Colonic mucosa (tissue), 4 donors: Measurements from ENCODE around the gene SEC22B. TPM values are rescaled to one million over a fixed set of nuclear protein-coding genes. Genes with fewer than 3 reads are reported as not detected.
"Not testable (repeated sequence)": the region's sequence is repeated elsewhere in the genome, so short reads cannot be mapped to it uniquely, and the experiment has no call there.

ENCODE experiments used
- DNase-seq: peaks from one replicate; pipeline ENCODE4 v3.0.0-alpha.2; 2020
- H3K27ac ChIP-seq: fragments of 200-600 bp; one replicate; pipeline ENCODE4 v1.8.0; 2021
- H3K27me3 ChIP-seq: fragments of 200-600 bp; one replicate; pipeline ENCODE4 v1.8.0; 2021
- H3K36me3 ChIP-seq: fragments of 200-600 bp; one replicate; pipeline ENCODE4 v1.8.0; 2021
- H3K4me1 ChIP-seq: fragments of 200-600 bp; one replicate; pipeline ENCODE4 v1.8.0; 2021; ENCODE audit warnings: mild to moderate bottlenecking
- H3K4me3 ChIP-seq: fragments of 200-600 bp; one replicate; pipeline ENCODE4 v1.8.0; 2021
- H3K9ac ChIP-seq, 2 donors: one replicate each; pipeline ENCODE4 v1.7.0; 2013; ENCODE audit warnings: control low read depth in 2 of 2, low read depth in 2 of 2, low read length in 2 of 2
- H3K9me3 ChIP-seq: fragments of 200-600 bp; one replicate; pipeline ENCODE4 v1.8.0; 2021
- CTCF ChIP-seq: fragments of 200-600 bp; IDR thresholded peaks from one replicate; pipeline ENCODE4 v1.8.0; 2022; ENCODE audit warnings: antibody characterized with exemption, mild to moderate bottlenecking
- intact Hi-C: fragments of 100-400 bp; cut with DNase I; formaldehyde crosslinking; loops from one replicate; pipeline ENCODE4 v1.14.1; 2022
- total RNA-seq, 2 donors: library from RNA; stranded (reverse); fragmentation: NEBNext Ultra II Directional in 1 of 2; extraction: Animal tissue kit (Norgen Biotek cat#: 25700) in 1 of 2; gene quantifications; one replicate each; pipeline ENCODE4 v1.2.1, GENCODE V29; 2021
- donor health status: healthy.
- donor health status: DM: no; HTN: no; CAD: no.
- donor health status: DM: no; HTN: no; CAD: no.

Gene SEC22B
- total RNA-seq, 2 donors from 2014 or later: 26.3 to 29.3 TPM

GRCh38 chr1:120178799-120179756 lies 2.8 kb upstream of the SEC22B start:
- Histone ChIP-seq H3K4me3 (no peak overlapping the region), H3K4me1 (peaks cover 4% of the 10 kb centered on the region), H3K9ac (no peak overlapping the region), H3K27me3 (no peaks in the 10 kb centered on the region), H3K27ac (peak overlapping the region; percentile 47), H3K36me3 (no peaks in the 10 kb centered on the region), H3K9me3 (no peaks in the 10 kb centered on the region)
- DNase-seq: no peak
- TF ChIP-seq CTCF: no peak
- intact Hi-C loops: no loop called here

- H3K4me1 ChIP-seq, H3K9ac ChIP-seq, H3K27me3 ChIP-seq, DNase-seq, intact Hi-C loops, H3K9me3 ChIP-seq, H3K36me3 ChIP-seq, H3K27ac ChIP-seq, H3K4me3 ChIP-seq: not testable (repeated sequence)
These were observed 1.7 kb upstream of the SEC22B start for GRCh38 chr1:120178058-120178457.

- intact Hi-C loops, H3K27me3 ChIP-seq, H3K36me3 ChIP-seq, H3K9me3 ChIP-seq, H3K4me1 ChIP-seq: not testable (repeated sequence)
- Histone ChIP-seq H3K4me3 (peak overlapping the region; percentile 66), H3K27ac (peak overlapping the region; percentile 91), H3K9ac (peak overlapping the region; percentile 60 to 81)
- peak; percentile 17 for DNase-seq
These were observed 632 bp downstream of the SEC22B start for GRCh38 chr1:120175688-120176087.

- intact Hi-C loops, H3K9ac ChIP-seq, H3K27me3 ChIP-seq, H3K4me1 ChIP-seq, H3K9me3 ChIP-seq, H3K27ac ChIP-seq, DNase-seq, H3K36me3 ChIP-seq, H3K4me3 ChIP-seq: not testable (repeated sequence)
These were observed 11.6 kb downstream of the SEC22B start for GRCh38 chr1:120164761-120165160.

GRCh38 chr1:120162015-120162414 lies 14.3 kb downstream of the SEC22B start:
- intact Hi-C loops, H3K27ac ChIP-seq, H3K9me3 ChIP-seq, H3K4me1 ChIP-seq, H3K36me3 ChIP-seq, H3K27me3 ChIP-seq, H3K9ac ChIP-seq, H3K4me3 ChIP-seq, DNase-seq: not testable (repeated sequence)

- H3K27ac ChIP-seq, DNase-seq, H3K36me3 ChIP-seq, H3K27me3 ChIP-seq, H3K9ac ChIP-seq, H3K9me3 ChIP-seq, H3K4me1 ChIP-seq, intact Hi-C loops, H3K4me3 ChIP-seq: not testable (repeated sequence)
These were observed 17.8 kb downstream of the SEC22B start for GRCh38 chr1:120158495-120158894.

- DNase-seq, H3K27ac ChIP-seq: not testable (repeated sequence)
These were observed 18.2 kb downstream of the SEC22B start for GRCh38 chr1:120158086-120158485.

GRCh38 chr1:120150138-120150822 lies 26.0 kb downstream of the SEC22B start:
- intact Hi-C loops, H3K4me1 ChIP-seq, H3K9ac ChIP-seq, H3K36me3 ChIP-seq, DNase-seq, H3K27ac ChIP-seq, H3K4me3 ChIP-seq, H3K9me3 ChIP-seq, H3K27me3 ChIP-seq: not testable (repeated sequence)

More at GRCh38 chr1:120158086-120158485, 18.2 kb downstream of the SEC22B start:
- H3K4me3 ChIP-seq, H3K36me3 ChIP-seq, H3K9ac ChIP-seq, H3K4me1 ChIP-seq, H3K27me3 ChIP-seq, intact Hi-C loops, H3K9me3 ChIP-seq: not testable (repeated sequence)

- H3K9ac ChIP-seq, H3K4me1 ChIP-seq, H3K27me3 ChIP-seq, intact Hi-C loops, H3K4me3 ChIP-seq, DNase-seq, H3K36me3 ChIP-seq, H3K27ac ChIP-seq, H3K9me3 ChIP-seq: not testable (repeated sequence)
These were observed 26.8 kb downstream of the SEC22B start for GRCh38 chr1:120149420-120150059.

- intact Hi-C loops, H3K27me3 ChIP-seq, DNase-seq: not testable (repeated sequence)
These were observed 30.5 kb downstream of the SEC22B start for GRCh38 chr1:120145806-120146205.

GRCh38 chr1:120144626-120145025 lies 31.7 kb downstream of the SEC22B start:
- H3K36me3 ChIP-seq, H3K27me3 ChIP-seq, H3K4me3 ChIP-seq, DNase-seq, intact Hi-C loops, H3K4me1 ChIP-seq, H3K9ac ChIP-seq, H3K9me3 ChIP-seq, H3K27ac ChIP-seq: not testable (repeated sequence)

More at GRCh38 chr1:120145806-120146205, 30.5 kb downstream of the SEC22B start:
- not testable (repeated sequence) for H3K9me3 ChIP-seq, H3K36me3 ChIP-seq, H3K4me1 ChIP-seq, H3K27ac ChIP-seq, H3K4me3 ChIP-seq, H3K9ac ChIP-seq

GRCh38 chr1:120144169-120144568 lies 32.2 kb downstream of the SEC22B start:
- H3K4me1 ChIP-seq, intact Hi-C loops, DNase-seq, H3K9ac ChIP-seq, H3K27ac ChIP-seq, H3K9me3 ChIP-seq, H3K27me3 ChIP-seq, H3K4me3 ChIP-seq, H3K36me3 ChIP-seq: not testable (repeated sequence)
